GM19463 (cell line): Measurements from ENCODE around the gene LZTS3.
A peak's percentile ranks its signal among the peaks of the same experiment; 100 is the strongest.
"Not testable (repeated sequence)": the region's sequence is repeated elsewhere in the genome, so short reads cannot be mapped to it uniquely, and the experiment has no call there.

Experiments
- ATAC-seq: cut with Tn5 transposase; IDR thresholded peaks from one replicate; pipeline ENCODE4 v1.9.1; 2021; ENCODE audit warnings: mild to moderate bottlenecking, moderate library complexity; ENCODE audit not compliant: unreplicated experiment

Gene LZTS3

DNA sequence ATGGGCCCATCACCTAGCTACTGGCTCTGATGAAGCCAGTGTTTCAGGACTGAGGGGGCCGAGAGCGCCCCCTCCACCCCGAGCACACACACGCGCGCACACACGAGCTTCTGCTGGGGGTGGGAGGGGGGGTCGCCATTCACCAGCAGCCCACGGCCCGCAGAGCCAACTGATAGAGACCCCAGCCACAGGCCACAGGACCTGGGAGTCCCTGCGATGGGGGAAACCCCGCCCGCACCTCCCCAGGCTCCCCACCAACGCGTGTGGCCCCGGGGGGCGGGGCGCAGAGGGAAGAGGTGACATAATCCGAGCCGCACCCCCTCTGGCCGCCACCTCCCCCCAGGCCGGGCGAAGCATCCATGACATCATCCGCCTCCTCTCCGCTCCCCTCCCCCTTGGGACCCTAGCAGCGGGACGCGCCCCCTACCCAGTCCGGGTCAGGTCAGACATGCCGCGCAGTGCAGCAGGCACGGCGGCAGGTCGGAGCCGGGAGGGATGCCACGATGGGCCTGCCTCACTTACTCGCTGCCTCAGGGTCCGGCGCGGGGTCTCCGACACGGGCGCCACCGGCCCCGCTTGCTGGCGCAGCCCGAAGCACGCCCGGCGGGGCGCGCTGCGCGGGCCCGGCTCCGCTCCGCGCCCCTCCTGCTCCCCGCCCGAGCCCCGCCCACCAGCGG is at the start of gene LZTS3:
TSS of gene LZTS3 (minus strand) at position 617 of the 677 bp plus-strand sequence. CDS start 6,386 bp downstream, outside the sequence.
- peak; percentile 56 for ATAC-seq

DNA sequence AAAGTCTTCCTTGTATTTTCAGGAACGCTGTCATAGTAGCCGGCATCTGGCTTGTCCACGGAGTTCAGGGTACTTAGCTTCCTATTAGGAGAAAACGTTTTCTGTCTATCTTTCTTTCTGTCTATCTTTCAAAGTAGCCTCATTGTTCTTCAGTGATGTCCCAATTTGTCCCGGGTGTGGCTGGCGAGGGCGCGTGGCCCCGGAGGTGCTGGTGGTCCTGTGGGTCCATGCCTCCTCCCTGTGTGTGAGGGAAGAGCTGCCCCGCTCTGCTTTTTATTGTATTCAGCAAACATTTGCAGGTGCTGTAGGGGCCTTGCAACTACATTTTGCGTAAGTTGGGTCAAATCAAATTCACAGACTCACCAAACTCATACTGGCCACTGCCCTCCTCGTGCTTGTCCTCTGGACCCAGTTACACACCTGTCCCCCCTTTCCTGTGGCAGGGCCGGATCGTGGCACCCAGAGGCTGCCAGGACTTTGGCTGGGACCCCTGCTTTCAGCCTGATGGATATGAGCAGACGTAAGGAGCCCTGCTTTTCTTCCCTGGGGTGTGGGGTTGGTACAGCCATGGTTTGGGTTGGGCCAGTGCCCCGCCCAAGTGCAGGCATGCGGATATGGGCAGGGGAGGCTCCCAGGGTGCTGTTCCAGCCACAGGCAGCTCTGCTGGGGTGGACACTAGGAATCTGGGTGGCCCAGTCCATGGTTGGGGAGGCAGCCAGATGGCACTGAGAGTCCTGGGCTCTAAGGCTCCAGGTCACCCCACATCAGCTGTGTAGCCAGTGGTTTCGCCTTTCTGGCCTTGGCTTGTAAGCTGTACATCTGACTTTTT is 48.3 kb upstream of the LZTS3 start:
- no peak for ATAC-seq

DNA sequence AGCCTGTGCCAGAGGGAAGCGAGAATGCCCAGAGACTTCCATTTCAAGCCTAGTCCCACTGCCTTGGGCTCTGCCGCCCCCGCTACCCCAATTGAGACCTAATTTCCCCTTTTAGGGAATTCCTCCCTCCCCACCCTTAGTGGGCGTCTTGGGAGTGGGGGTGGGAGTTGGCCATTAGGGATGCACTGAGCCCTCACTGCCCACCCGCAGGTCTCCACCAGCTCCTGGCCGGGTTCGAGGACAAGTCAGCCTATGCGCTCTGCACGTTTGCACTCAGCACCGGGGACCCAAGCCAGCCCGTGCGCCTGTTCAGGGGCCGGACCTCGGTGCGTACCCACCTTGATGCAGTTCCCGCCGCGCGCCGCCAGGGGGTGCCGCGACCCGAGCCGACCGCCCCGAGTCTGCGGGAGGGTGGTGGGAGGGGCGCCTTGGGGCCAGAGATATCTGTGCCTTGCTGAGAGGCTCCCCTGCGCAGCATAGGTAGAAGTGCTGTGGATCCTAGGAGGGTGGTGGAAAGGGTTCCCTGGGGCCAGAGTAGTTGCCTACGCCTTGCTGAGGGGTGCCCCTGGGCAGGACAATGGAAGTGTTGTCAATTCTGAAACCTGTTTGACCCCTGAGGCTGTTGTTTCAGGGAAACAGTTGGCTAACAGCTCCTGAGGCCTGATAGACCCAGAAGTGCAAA is 45.1 kb upstream of the LZTS3 start:
- ATAC-seq, result peak; percentile 66

DNA sequence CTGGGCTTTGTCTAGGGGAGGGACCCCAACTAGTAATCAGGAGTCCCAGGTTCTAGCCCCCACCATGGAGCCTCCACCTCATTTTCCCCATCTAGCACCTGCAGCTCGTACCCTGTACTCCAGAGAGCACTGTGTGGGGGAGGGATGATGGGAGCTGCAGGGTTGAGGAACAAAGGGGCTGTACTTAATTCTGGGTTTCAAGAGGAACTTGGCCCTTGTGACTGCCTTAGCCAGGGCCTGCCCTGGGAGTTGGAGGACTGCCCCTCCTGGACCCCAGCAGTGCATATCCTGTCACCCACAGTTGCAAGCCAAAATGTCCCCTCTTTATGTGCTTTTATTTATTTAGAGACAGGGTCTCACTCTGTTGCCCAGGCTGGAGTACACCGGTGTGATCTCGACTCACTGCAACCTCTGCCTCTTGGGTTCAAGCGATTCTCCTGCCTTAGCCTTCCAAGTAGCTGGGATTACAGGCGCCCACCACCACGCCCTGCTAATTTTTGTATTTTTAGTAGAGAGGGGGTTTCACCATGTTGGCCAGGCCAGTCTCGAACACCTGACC is 42.1 kb upstream of the LZTS3 start:
- ATAC-seq, result not testable (repeated sequence)

DNA sequence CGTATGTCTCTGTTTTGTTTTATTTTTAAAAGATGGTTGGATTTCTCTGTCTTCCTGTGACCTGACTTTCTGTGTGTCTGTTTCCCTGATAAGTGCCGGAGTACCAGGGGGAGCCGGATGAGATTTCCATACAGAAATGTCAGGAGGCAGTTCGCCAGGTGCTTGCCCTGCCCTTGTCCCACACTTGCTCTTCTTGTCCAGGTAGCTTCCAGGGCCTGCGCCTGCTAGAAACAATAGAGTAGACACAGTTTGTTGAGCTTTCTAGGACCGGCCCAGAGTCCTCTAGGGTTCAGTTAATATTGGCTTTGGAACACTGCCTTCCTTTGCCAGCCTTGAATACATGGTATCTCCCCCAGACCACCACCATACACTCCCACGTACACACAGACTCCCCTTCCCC is 39.9 kb upstream of the LZTS3 start:
- no peak for ATAC-seq

DNA sequence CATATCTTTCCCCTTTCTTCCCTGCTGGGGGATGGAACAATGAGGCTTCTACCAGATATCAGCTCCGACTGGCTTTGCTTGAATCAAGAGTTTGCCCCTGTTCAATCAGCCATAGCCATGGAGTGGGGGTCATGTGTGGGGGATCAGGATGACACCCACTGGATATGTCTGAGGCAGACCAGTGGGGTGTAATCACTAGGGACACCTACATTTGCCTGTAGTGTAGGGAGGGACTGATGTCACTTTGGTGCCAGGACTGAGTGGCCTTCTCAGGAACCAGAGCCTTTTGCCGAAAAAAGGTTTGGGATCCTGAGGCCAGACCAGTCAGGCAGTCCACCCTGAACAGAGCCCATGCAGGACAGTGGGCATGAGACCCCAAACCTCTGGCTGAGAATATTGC is 37.0 kb upstream of the LZTS3 start:
- ATAC-seq, result no peak

DNA sequence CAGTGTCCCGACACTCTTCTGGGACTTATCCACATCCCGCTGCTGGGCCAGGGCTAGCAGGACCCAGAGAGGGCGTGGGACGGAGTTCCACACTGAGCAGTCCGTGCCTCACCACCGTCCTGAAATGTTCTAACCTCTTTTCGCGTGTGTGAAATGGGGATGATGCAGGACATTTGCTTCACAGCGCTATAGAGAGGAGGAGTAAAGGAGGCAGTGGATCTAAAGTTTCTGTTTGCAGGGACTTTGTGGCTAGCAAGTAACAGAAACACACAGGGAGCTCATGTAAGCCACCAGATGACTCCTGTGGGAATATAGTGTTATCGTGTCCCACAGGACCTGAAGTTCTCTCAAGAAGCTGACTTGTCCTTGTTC is 36.6 kb upstream of the LZTS3 start:
- peak; percentile 17 for ATAC-seq

DNA sequence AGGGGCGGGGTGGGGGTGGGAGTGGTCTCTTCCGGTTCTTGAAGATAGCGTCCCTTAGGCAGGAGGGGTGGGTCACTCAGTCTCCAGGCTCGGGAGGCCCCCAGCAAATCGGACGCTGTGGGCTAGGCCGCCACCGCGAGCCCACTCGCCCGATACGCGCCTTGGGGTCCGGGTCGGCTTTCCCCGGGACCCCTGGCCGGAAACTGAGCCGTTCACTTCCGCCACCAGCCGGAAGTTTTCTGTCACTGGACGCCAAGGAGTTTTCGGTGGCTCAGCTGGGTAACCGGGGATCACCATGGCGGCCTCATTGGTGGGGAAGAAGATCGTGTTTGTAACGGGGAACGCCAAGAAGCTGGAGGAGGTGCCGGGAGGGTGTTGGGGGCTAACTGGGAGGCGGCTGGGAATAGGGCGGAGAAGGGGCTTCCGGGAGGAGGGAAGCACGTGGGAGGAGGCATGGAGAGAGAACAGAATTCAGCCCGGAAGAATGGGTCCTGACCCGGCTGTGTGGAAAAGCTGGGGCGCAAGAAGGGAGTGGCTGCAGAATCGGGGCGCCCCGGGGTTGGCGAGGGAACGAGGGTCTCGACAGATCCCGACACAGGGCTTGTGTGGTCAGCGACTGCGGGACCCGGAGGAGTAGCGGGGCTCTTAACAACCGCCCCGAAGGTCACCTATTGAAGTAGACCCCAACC is 36.1 kb upstream of the LZTS3 start, which contains the start of gene ITPA:
TSS of gene ITPA (plus strand) at position 242 of the 689 bp plus-strand sequence. CDS start at position 296, 54 bp downstream.
- ATAC-seq, result peak; percentile 33

DNA sequence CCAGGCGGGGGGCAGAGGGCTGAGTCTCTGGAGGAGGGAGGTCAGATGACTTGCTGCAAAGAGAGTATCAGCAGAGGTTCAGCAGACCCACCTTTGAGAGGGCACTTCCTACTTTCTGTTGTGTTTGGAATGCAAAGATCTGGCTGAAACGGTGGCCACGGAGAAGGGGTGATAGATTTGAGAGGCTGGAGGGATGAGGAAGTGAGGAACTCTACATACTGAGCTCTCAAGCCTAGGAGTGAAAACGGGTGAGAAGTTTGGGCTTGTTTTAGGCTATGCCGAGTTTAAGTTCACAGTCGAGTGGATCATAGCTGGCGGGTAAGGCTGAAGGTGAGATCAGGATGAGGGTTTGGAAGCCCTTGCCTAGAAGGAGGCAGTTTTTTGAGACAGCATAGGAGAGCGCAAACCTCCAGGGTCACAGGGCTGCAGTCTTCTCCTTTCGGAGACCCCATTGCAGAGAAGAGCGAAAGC is 35.5 kb upstream of the LZTS3 start:
- no peak for ATAC-seq

DNA sequence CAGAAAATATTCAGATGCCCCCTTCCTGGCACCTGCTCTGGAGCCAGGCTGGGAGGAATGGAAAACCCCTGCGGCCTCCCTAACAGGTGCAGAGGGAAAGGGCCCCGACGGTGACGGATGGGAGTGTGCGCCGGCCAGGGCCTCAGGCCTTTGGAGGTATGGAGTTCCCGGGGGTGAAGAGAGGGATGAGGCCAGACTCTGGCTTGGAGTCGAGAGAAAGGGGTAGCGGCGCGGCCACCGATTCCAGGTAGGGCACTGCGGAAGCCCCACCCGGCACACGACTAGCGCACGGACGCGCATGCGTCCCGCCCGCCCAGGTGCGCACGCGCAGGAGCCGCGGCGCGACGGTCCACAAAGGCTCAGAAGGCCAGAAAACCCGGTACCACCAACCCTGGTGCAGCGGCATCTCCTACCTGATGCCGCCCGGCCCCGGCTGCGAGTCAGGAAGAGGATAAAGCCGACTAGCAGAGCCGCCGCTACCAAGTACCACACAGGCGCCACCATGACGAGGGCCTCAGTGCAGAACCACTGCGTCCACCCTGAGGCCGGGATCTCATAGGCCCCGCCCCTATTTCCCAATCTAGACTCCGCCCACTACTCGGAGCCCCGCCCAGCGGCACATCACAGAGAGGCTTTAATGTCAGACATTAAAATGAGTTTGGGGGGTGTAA is 30.9 kb upstream of the LZTS3 start, which contains the start of gene DDRGK1:
TSS of gene DDRGK1 (minus strand) at position 559 of the 671 bp plus-strand sequence. CDS start at position 504, 55 bp downstream.
- ATAC-seq, result peak; percentile 85

DNA sequence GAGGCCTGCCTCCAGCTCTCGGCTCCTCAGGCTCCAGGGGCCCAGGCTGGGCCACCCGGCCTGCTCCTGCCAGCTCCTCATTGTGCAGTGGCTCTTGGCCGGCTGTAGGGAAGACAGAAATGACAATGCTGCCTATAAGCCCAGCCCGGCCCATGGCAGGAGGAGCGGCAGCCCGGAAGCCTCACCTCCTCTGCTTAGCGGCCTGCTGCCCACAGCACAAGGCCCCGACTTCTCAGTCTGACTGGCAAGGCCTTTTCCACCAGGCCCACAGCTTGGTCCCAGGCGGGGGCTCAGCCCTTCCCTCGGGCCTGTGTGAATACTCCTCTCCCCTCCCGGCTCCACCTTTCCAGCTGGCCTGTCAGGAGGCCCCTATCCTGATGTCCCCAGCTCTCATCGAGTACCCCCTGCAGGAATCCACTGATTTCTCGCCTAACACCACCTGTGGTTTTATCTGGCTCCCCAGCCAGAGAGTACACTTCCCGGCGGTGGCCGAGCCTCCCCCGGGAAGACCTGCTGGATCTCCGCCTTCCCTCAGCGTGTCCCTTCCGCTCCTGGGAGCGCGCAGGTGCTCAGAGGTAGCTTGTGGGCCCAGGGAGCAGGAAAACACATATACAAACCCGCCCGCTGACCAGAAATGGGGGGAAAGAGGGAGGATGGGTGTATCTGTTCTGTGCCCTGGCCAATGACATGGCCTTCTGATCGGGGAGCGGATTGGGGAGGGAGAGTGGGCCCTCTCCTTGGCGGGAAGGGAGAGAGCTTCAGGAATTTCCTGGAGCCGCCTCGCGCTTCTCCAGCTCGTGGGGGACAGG is 30.2 kb upstream of the LZTS3 start:
- ATAC-seq, result peak; percentile 13

DNA sequence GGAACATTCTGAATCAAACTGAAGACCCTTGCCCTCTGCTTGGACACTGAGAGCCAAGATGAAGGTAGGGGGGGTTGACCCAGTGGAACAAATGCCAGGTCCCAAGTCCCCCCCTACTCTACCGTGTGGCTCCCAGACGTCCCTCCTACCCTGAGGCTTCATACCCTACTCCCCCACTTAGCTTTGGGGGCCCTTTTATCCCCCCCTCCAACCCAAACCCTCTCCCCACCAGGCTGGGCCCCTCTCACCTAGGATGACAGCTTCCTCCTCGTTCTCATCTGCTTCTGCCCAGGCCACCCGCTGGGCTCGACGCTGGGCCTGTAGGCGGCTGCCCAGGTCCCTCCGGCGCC is 29.6 kb upstream of the LZTS3 start:
- no peak for ATAC-seq

DNA sequence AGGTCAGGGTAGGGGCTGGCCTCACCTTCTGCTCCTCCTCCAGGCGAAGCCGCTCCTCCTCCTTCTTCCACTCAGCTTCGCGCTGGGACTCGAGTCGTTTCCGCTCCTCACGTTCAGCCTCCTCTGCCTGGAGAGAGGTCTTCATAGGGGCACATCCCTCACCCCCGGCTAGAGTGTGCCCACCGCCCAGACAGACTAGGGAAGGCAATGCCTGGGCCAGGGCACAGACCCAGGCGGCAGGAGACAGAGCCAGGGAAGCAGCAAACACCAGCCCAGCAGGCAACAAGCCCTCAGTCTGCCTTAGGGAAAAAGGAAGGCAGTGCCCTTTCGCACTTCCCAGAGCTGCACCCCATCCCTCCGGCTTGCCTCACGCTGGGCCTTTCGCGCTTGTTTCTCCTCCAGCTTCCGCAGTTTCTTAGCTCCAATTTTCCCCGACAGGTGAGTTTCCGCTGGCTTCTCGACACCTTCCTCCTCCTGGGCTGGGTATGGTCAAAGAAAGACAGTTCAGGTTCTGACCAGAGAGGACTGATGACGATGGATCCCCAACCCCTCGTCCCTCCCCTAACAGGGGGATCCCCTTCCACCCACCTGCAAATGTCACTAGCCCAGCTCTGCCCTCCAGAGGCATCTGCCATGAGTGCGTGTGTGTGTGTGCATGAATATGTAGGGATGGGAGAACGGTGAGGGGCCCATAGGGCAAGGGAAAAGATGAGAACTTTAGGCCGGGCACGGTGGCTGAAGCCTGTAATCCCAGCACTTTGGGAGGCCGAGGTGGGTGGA is 26.8 kb upstream of the LZTS3 start:
- ATAC-seq, result no peak

DNA sequence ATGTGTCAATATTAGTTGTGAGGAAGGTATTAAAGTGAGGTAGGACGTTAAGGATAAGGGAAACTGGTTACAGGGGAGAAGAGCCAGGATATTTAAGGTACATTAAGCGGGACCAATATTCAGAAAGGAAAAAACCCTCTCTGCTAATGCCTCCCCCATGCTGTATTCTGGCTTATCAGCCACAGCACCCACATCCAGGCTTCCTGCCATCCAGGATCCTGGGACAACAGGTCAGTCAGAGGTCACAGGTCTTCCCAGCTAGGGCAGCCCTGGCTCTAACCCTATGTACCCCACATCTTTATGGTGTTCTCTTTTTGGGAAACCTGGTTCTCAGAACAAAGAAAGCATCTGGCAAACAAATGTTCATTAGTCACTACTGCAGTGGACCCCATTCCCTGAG is 25.9 kb upstream of the LZTS3 start:
- no peak for ATAC-seq

DNA sequence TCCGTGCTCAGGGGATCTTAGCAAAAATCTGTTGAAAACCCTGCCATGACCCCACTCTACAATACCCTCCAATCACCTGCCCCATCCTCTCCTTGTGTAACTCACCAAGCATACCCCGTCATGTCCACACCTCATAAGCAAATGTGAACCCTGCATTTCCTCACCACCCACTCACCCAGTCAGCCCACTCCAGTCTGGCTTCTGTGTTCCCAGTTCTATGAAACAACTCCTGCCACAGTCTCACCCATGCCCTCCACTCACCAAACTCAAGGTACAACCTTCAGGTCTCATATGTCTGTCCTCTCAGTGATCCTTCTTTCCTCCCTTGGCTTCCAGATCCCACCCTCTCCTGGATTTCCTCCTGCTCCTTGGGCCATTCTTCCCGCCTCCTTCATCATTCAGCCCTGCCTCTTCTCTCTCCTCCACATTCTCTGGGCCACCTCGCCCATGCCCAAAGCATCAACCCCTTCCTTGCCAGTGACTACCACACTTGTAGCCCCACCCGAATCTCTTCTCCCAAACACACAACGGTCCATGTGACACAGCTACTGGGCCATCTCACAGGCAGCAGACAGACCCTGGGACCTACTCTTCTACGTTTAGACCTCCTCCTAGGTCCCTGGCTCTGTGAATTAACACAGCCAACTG is 22.4 kb upstream of the LZTS3 start:
- ATAC-seq, result no peak

DNA sequence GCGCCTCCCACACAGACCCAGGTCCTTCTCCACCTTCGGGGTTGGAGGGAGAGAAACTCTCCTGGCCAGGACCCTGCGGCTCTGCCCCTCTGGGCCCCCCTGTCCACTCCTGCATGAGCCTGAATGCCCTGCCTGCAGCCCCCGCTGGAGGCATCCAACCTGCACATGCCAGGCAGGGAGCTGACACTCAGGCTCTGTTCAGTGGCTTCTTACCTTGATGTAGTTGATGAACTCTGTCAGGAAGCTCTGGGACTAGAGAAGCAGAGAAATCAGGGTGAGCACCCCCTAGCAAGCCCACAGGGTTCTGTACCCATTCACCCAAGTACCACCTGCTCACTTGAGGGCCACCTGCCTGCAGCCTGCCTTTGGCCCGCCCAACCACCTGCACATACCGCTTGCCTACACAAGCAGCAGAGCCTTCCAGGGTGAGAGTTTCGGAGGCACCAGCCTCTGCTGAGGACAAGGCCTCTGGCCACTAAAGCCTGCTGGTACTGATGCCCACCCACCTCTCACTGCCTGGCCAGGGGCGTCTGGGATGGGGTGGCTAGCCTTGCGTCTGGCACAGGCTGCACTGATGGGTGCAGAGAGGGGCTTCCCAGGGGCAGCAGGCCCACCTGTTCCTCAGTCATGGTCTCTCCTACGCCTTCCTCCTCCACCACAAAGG is 21.4 kb upstream of the LZTS3 start:
- ATAC-seq, result no peak
